HCT116 (cell line): ENCODE results near the gene ALMS1. TPM values are rescaled to one million over a fixed set of nuclear protein-coding genes. Genes with fewer than 3 reads are reported as not detected.

Experiments used
- ATAC-seq: fragments of 200-7000 bp; cut with Tn5 transposase; 2 replicates; pipeline ENCODE4 v1.9.1; 2020; ENCODE audit warnings: mild to moderate bottlenecking, moderate library complexity
- BruUV-seq: library from RNA; stranded (reverse); fragments of 400-500 nt; replicated peaks from 2 replicates; lab custom pipeline; 2021; lab: Mats Ljungman, UMichigan
- CTCF ChIA-PET: fragments of 300-600 bp; sonication (Branson Sonifier 250); formaldehyde crosslinking; loops from one replicate; lab custom pipeline; 2021; ENCODE audit warnings: antibody characterized with exemption; lab: Charles Lee
- POLR2A ChIA-PET: fragments of 300-600, 350-600 bp; sonication (Branson Sonifier 250); formaldehyde crosslinking; loops from one replicate; lab custom pipeline; 2021; ENCODE audit warnings: antibody characterized with exemption; lab: Charles Lee
- RAD21 ChIA-PET, 2 experiments: fragments of 300-600 bp; sonication (Branson Sonifier 250); formaldehyde crosslinking; loops; one replicate each; lab custom pipeline; 2023; ENCODE audit warnings: low total read pairs in 2 of 2; ENCODE audit not compliant: uncharacterized antibody in 2 of 2, unreplicated experiment in 2 of 2, low non-redundant PET in 1 of 2; lab: Charles Lee
- DNase-seq: peaks from one replicate; pipeline ENCODE4 v3.0.0-alpha.2; 2010; ENCODE audit warnings: low read depth, low spot score
- H2AFZ ChIP-seq: fragments of 200-600 bp; shearing (Covaris generic), sonication (generic); 2 replicates; pipeline ENCODE4 v1.6.1; 2017; ENCODE audit warnings: low read depth, mixed run types, mixed read lengths, antibody characterized with exemption, low read length; ENCODE audit not compliant: poor library complexity, severe bottlenecking
- H3K27ac ChIP-seq: 2 replicates; pipeline ENCODE4 v1.5.1; 2012; ENCODE audit warnings: low read depth, low read length
- H3K27me3 ChIP-seq: fragments of 200-600 bp; sonication (generic); 2 replicates; pipeline ENCODE4 v1.6.1; 2016; ENCODE audit warnings: mixed run types, low read length, mixed read lengths; ENCODE audit not compliant: insufficient read depth
- H3K36me3 ChIP-seq, 2 experiments: fragments of 200-500 bp in 1 of 2; fragments of 200-600 bp in 1 of 2; sonication (Bioruptor generic) in 1 of 2; sonication (generic) in 1 of 2; 2 replicates each; pipeline versions ENCODE4 v1.5.1 to v1.6.1; 2014 to 2016; ENCODE audit warnings: low read length in 2 of 2, inconsistent platforms in 1 of 2, mixed read lengths in 1 of 2, mixed run types in 1 of 2; ENCODE audit not compliant: insufficient read depth in 2 of 2, control insufficient read depth in 1 of 2
- H3K4me1 ChIP-seq, 2 experiments: fragments of 200-600 bp in 1 of 2; sonication (generic) in 1 of 2; 2 replicates each; pipeline versions ENCODE4 v1.5.1 to v1.6.1; 2012 to 2017; ENCODE audit warnings: low read length in 2 of 2, inconsistent platforms in 1 of 2, mild to moderate bottlenecking in 1 of 2, mixed read lengths in 1 of 2, mixed run types in 1 of 2, moderate library complexity in 1 of 2; ENCODE audit not compliant: insufficient read depth in 2 of 2, control insufficient read depth in 1 of 2
- H3K4me2 ChIP-seq: fragments of 200-600 bp; sonication (generic); 2 replicates; pipeline ENCODE4 v1.6.1; 2017; ENCODE audit warnings: mixed run types, low read length, mixed read lengths
- H3K4me3 ChIP-seq, 2 experiments: fragments of 200-600 bp in 1 of 2; sonication (generic) in 1 of 2; replicated peaks in 1 of 2; 2 replicates each; pipeline ENCODE4 v1.5.1; 2011 to 2016; ENCODE audit warnings: low read length in 2 of 2, control low read depth in 1 of 2, low read depth in 1 of 2, mild to moderate bottlenecking in 1 of 2, mixed read lengths in 1 of 2, mixed run types in 1 of 2
- H3K79me2 ChIP-seq: fragments of 200-600 bp; sonication (generic); 2 replicates; pipeline ENCODE4 v1.6.1; 2017; ENCODE audit warnings: mild to moderate bottlenecking, mixed run types, low read length, moderate library complexity, mixed read lengths; ENCODE audit not compliant: insufficient read depth
- H3K9ac ChIP-seq: fragments of 200-600 bp; sonication (generic); 2 replicates; pipeline ENCODE4 v1.6.1; 2016; ENCODE audit warnings: low read length, mixed read lengths
- H3K9me2 ChIP-seq: fragments of 200-600 bp; sonication (generic), shearing (Covaris generic); 2 replicates; pipeline ENCODE4 v1.6.1; 2017; ENCODE audit warnings: mixed run types, mild to moderate bottlenecking, moderate library complexity; ENCODE audit not compliant: insufficient read depth
- H3K9me3 ChIP-seq, 2 experiments: fragments of 200-500 bp in 1 of 2; fragments of 200-600 bp in 1 of 2; sonication (Bioruptor generic) in 1 of 2; sonication (generic) in 1 of 2; 2 replicates each; pipeline ENCODE4 v1.6.1; 2014 to 2017; ENCODE audit warnings: low read length in 2 of 2, mixed read lengths in 2 of 2, inconsistent platforms in 1 of 2, low read depth in 1 of 2, mild to moderate bottlenecking in 1 of 2, mixed run types in 1 of 2, moderate library complexity in 1 of 2; ENCODE audit not compliant: control insufficient read depth in 1 of 2, insufficient read depth in 1 of 2
- H4K20me1 ChIP-seq: fragments of 200-600 bp; sonication (generic), shearing (Covaris generic); 2 replicates; pipeline ENCODE4 v1.6.1; 2017; ENCODE audit warnings: mixed run types, mild to moderate bottlenecking, moderate library complexity; ENCODE audit not compliant: insufficient read depth
- CBX3 ChIP-seq: IDR thresholded peaks from 2 replicates; pipeline ENCODE4 v1.6.1; 2012; ENCODE audit warnings: low read depth
- CEBPB ChIP-seq: IDR thresholded peaks from 2 replicates; pipeline ENCODE4 v1.6.1; 2012; ENCODE audit warnings: low read depth
- CTCF ChIP-seq, 3 experiments: fragments of 200-600 bp in 1 of 3; sonication (generic) in 1 of 3; IDR thresholded peaks in 2 of 3; conservative IDR thresholded peaks in 1 of 3; 2 replicates each; pipeline ENCODE4 v1.5.1; 2012 to 2017; ENCODE audit warnings: low read depth in 2 of 3, low read length in 2 of 3, antibody characterized with exemption in 1 of 3, borderline replicate concordance in 1 of 3, control low read depth in 1 of 3, mild to moderate bottlenecking in 1 of 3, mixed read lengths in 1 of 3, mixed run types in 1 of 3, moderate library complexity in 1 of 3; ENCODE audit not compliant: insufficient read depth in 1 of 3
- EGR1 ChIP-seq: IDR thresholded peaks from 2 replicates; pipeline ENCODE4 v1.6.1; 2012; ENCODE audit warnings: low read depth
- FOSL1 ChIP-seq: IDR thresholded peaks from 2 replicates; pipeline ENCODE4 v1.6.1; 2012; ENCODE audit warnings: low read depth
- MAX ChIP-seq: IDR thresholded peaks from 2 replicates; pipeline ENCODE4 v1.6.1; 2012
- POLR2A ChIP-seq: IDR thresholded peaks from 2 replicates; pipeline ENCODE4 v1.7.0; 2011; ENCODE audit warnings: borderline replicate concordance; ENCODE audit not compliant: insufficient read depth, insufficient read length; ENCODE audit errors: extremely low read depth
- REST ChIP-seq: IDR thresholded peaks from 2 replicates; pipeline ENCODE4 v1.6.1; 2012; ENCODE audit warnings: low read depth
- SIN3A ChIP-seq: IDR thresholded peaks from 2 replicates; pipeline ENCODE4 v1.6.1; 2012; ENCODE audit warnings: low read depth
- SP1 ChIP-seq: IDR thresholded peaks from 2 replicates; pipeline ENCODE4 v1.6.1; 2012; ENCODE audit warnings: low read depth
- SRF ChIP-seq: IDR thresholded peaks from 2 replicates; pipeline ENCODE4 v1.6.1; 2012; ENCODE audit warnings: low read depth
- TCF7L2 ChIP-seq: IDR thresholded peaks from 2 replicates; pipeline ENCODE4 v1.7.0; 2011; ENCODE audit warnings: borderline replicate concordance, inconsistent platforms; ENCODE audit not compliant: insufficient read depth, insufficient read length; ENCODE audit errors: extremely low read depth
- YY1 ChIP-seq: IDR thresholded peaks from 2 replicates; pipeline ENCODE4 v1.6.1; 2011; ENCODE audit warnings: low read length, low read depth, moderate library complexity, mild to moderate bottlenecking; ENCODE audit not compliant: insufficient replicate concordance; ENCODE audit errors: extremely low read depth
- ZBTB33 ChIP-seq: IDR thresholded peaks from 2 replicates; pipeline ENCODE4 v1.6.1; 2011; ENCODE audit warnings: mild to moderate bottlenecking, low read length, moderate library complexity; ENCODE audit not compliant: insufficient replicate concordance; ENCODE audit errors: extremely low read depth
- ZNF274 ChIP-seq: fragments of 200-500 bp; sonication (Bioruptor generic); IDR thresholded peaks from 2 replicates; pipeline ENCODE4 v1.6.1; 2014; ENCODE audit warnings: mild to moderate bottlenecking, low read depth, low read length, inconsistent platforms
- intact Hi-C: fragments of 100-400 bp; cut with micrococcal nuclease; formaldehyde crosslinking; loops from 2 replicates; pipeline ENCODE4 v1.10.0; 2022
- total RNA-seq: library from RNA; stranded (reverse); gene quantifications from one replicate; pipeline ENCODE4 v1.2.1, GENCODE V29; 2021; ENCODE audit not compliant: unreplicated experiment

The ALMS1 gene
- total RNA-seq, 1 experiment from 2014 or later, result 20.5 TPM

- TF ChIP-seq TCF7L2 (no peak), FOSL1 (no peak), CTCF (IDR thresholded peaks at IDR 0.05 in 2 of 3, conservative IDR thresholded peaks at IDR 0.05 in 1 of 3; ENCODE audit: borderline replicate concordance in 1 of 3, insufficient read depth in 1 of 3, low read depth in 2 of 3, low read length in 2 of 3) (no peak), SP1 (no peak), CEBPB (no peak), ZNF274 (no peak), CBX3 (no peak), EGR1 (no peak), REST (no peak), SRF (no peak), POLR2A (no peak), SIN3A (no peak), ZBTB33 (no peak), YY1 (no peak), MAX (no peak)
- TF ChIP-seq, all 23 proteins: peak for 0
- Histone ChIP-seq H4K20me1 (no peaks in the 10 kb centered on the region), H3K9me2 (no peaks in the 10 kb centered on the region), H3K27me3 (no peaks in the 10 kb centered on the region), H3K79me2 (no peaks in the 10 kb centered on the region), H3K36me3 (no peaks in the 10 kb centered on the region), H3K27ac (no peak overlapping the region), H3K4me2 (no peak overlapping the region), H3K4me3 (no peak overlapping the region), H3K9ac (no peak overlapping the region), H3K4me1 (no peaks in the 10 kb centered on the region), H3K9me3 (no peaks in the 10 kb centered on the region), H2AFZ (no peak overlapping the region)
- ATAC-seq (no peak), DNase-seq (no peak)
- intact Hi-C loops, result no loop called here
- no TSS peak for BruUV-seq
- ChIA-PET RAD21 (no interaction called here), POLR2A (no interaction called here), CTCF (no interaction called here)
These were observed 175.8 kb downstream of the ALMS1 start for GRCh38 chr2:73561422-73561821.
